ENCODE data around the gene PHIP.
"Not testable (repeated sequence)": the region's sequence is repeated elsewhere in the genome, so short reads cannot be mapped to it uniquely, and the experiment has no call there.

Gene PHIP

DNA sequence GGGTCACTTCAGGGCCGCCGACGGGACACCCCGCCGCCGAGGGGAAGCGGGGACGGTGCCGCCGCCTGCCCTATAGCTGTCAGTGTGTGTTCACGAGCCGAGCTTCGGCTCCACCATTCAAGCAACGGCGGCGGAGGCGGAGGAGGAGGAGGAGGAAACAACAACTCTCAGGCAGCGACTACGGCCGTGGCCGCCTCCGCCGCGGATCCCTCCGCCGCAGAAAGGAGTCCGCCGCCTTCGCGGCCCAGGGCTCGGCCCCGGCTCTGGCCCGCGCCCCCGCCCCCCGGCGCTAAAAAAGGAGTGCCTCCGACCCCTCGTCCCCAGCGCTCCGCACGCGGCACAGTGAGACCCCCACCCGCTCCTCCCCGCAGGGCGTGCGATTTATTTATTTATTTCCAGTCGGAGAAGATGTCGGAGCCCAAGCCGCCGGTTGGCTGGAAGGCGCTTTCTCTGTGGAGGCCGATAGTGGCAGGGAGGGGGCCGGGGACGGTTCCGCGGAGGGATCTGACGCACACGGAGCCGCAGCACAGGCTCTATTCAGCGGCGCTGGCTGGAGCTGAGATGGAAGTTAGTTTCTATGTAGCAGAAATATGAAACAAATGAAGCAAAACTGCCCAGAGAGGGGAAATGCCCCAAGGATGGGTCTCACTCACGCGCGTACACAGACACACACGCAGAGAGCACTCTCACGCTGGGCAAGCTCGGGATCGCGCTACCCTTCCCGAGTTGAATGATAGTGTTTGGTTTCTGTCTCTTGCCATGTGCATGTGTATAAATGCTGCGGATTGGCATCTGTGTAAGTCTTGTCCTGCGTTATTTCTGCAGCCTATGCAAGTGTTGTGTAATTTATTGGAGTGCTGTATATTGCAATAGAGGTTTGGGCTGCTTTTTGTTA is at the start of gene PHIP:
Gene PHIP, minus strand, starts transcription at position 180 of the 895 bp plus-strand sequence. CDS start 186 bp downstream, outside the sequence.
- peak in 1 of 2 experiments; percentile 54 for DNase-seq

DNA sequence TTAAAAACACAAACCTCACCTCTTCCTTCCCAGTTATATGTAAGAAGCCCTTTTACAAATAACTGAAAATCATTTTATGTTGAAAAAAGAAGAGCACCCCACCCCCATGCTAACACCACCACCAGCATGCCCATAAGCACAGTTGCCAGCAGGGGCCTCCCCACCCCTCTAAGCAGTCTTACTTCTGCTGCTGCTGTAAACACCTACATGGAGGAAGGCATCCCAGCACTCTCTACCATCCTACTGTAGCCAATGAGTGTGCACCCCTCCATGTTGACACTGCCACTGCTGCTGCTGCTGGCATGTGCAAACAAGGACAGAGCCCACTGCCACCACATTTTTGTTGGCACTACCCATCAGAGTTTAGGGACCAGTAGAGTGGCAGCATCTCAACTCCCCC is 49.6 kb upstream of the PHIP start:
- no peak for DNase-seq

DNA sequence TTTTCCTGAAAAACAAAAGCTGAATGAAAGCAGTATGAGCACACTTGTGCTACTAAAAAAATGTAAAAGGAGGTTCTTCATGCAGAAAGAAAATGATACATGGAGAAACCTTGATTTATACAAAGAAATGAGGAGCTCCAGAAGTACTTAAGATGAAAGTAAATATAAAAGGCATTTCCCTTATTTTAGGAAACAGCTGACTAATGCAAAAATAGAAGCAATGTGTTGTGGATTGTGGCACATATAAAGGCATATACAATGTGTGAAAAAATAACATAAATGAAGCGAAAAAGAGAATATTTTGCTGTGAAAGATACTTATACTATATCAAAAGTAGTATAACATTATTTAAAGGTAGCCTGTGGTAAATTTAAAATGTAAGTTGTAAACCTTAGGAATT is 41.2 kb upstream of the PHIP start:
- DNase-seq: no peak

DNA sequence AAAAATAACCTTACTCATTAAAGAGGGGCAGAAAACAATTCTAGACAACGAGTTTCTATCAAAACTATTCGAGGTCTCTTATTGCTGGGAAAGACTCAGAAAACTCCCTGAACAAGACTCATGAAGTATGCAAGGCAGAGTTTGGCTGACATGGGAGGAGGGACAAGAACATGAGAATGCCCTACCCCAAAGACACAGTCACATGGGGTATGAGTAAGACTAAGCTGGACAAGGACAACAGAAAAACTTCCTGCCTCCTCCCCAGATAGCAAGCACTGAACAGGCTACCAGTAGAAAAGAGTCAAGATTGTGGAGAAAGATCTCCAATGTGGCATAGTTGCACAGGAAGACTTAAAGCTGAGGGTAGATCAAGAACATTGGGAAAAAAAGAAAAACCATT is 39.7 kb upstream of the PHIP start:
- DNase-seq: no peak

DNA sequence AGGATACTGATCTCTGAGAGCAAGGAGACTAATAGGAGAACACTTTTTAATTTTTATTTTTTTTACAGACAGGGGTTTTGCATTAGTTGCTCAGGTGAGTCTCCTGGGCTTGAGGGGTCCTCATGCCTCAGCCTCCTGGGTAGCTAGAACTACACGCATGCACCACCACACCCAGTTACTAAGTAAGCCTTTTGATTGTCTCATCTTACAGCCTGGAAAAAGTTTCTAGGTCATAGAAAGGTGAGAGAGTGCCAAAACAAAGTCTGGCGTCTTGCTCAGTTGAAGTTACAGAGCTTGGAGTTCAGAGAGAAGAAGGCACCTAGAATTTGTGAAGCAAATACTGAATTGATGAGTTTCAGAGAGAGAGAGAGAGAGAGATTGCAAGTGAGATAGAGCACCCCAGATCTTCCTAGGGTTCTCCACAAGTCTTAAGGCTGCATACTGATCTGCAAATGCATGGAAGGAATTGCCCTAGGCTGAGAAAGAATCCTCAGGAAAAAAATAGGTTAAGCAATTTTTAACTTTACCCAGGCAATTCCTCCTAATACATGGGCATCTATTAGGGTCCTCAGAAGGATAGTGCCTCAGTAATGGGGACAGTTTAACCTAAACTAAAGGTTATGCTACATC is 37.6 kb upstream of the PHIP start:
- DNase-seq: no peak

DNA sequence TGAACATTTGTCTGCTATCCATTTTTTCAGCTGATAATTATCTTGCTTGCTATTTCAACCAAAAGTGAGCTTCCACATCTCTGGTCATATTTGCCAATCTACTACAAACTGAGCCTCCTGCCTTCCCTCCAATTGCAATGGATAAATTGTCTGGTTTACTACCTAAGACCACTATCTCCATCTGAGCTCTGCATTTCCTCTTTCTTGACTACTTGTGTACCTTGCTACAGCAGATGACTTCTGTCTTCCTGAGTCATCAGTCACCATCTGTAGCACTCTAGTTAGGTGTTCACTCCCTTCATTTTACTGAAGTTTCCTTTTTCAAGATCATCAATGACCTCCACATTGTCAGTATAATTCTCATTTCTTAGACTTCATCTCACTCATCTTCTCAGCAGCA is 33.5 kb upstream of the PHIP start:
- no peak for DNase-seq

DNA sequence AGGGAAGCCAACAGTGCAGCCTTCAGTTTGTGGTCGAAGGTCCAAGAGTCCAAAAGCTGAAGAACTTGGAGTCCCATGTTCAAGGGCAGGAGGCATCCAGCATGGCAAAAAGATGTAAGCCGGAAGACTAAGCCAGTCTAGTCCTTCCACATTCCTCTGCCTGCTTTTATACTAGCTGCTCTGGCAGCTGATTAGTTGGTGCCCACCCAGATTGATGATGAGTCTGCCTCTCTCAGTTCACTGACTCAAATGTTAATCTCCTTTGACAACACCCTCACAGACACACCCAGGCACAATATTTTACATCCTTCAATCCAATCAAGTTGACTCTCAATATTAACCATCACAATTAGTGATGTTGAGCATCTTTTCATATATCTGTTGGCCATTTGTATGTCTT is 23.1 kb upstream of the PHIP start:
- DNase-seq: no peak

DNA sequence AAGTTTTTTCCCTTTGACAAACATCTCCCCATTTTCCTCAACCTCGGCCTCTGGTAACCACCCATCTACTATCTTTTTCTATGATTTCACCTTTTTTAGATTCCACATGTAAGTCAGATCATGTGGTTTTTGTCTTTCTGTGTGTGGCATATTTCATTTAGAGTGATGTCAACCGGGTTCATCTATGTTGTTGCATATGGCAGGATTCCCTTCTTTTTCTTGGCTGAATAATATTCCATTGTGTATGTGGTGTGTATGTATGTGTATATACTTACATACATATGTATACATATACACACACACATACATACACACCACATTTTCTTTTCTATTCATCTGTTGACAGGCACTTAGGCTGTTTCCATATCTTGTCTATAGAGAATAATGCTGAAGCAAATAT is 22.2 kb upstream of the PHIP start:
- no peak for DNase-seq

DNA sequence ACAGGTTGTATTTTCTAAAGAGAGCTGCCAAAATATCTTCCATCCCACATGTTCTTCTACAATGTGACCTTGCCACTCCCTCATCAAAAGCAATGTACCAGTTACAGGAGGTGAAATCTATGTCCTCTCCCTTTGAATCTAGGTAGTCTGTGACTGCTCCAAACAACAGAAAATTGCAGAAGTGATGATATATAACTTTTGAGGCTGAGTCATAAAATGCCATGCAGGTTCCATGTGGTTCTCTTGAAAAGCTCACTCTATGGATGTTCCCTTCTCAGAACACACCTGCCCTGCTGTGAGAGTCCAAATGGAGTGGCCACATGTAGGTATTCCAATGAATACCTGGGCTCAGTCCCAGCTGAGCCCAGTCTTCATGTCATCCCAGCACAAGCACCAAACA is 16.9 kb upstream of the PHIP start:
- no peak for DNase-seq

DNA sequence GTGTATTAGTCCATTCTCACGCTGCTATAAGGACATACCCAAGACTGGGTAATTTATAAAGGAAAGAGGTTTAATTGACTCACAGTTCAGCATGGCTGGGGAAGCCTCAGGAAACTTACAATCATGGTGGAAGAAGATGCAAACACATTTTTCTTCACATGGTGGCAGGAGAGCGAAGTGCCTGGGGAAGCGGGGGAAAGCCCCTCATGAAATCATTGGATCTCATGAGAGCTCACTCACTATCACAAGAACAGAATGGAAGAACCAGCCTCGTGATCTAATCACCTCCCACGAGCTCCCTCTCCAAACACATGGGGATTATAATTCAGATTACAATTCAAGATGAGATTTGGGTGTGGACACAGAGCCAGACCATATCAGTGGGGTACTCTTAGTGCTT is 13.7 kb upstream of the PHIP start:
- not testable (repeated sequence) for DNase-seq

DNA sequence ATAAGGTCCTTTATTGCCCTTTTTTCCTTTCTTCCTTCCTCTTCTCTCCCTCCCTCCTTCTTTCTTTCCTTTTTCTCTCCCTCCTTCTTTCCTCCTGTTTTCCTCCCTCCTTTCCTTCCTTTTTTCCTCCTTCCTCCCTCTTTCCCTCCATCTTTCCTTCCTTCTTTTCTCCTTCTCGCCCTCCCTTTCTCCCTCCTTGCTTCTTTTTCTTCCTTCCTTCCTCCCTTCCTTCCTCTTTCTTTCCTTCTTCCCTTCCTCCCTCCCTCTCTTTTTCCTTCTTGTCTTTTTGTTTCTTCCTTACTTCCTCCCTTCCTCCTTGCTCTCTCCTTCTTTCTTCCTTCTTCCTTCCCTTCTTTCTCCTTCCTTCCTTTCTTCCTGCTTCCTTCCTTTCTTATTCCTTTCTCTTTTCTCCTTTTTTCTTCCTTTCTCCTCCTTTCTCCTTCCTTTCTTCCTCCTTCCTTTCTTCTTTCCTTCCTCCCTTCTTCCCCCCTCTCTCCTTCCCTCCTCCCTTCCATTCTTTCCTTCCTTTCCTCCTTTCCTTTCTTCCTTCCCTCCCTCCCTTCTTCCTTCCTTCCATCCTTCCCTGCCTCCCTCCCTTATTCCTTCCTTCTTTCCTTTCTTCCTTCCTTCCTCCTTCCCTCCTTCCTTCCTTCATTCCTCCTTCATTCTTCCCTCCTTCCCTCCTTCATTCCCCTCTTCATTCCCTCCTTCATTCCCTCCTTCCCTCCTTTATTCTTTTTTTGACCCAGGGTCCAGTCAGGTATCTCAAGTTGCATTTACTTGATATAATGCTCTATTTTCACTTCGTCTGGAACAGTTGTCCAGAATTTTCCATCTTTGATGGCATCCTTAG is 11.7 kb upstream of the PHIP start:
- DNase-seq: no peak

DNA sequence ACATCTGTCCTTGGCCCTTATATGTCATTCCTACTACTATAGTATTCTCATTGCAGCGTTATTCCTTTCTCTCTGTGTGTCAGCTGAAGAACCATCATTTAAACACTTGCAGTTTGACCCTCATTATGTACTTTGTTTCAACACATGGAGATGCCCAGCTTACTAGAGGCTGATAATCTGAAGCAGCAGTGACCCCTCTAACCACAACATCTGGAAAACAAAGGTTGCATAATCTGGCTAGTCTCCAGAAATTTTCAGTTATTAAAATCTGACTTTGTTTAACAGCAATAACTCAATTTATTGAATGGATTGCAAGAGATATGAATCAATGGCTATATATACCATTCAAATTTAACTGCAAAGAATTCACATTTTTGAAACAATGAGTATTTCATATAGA is 6.6 kb upstream of the PHIP start:
- no peak for DNase-seq

DNA sequence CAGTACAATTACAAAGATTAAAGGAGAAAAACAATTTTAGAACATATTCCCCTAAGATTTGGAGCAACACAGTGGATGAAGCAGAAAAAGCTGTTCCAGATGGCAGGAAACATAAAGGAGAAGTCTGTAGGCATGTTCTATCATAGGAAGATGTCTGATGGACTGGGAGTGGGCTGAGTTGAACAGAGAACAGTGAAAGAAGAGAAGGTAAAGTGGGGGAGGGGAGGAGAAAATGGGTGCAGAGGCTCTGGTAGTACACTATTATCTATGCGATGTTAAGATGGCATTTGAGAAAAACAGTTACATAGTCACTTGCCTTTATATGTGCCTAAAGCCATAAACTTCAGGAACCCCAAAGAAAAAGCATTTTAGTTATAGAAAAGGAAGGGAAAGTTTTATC is 4.2 kb upstream of the PHIP start:
- no peak for DNase-seq

DNA sequence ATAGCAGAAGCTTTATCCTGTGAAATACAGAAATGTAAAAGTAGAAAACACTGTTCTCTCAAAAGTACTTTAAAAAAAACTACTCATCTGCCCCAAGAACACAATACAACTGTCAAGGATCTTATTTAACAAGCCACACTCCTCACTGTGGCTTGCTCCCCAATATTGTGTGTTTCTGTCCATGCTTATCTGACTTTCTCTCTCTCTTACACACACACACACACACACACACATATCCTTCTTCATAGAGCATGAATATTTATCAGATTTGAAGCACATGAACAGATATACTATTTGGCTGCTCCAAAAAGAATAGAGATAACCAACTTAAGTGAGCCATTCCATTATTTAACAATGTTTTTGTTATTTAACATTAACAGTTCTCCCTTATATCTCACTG is 3.6 kb upstream of the PHIP start:
- no peak for DNase-seq

DNA sequence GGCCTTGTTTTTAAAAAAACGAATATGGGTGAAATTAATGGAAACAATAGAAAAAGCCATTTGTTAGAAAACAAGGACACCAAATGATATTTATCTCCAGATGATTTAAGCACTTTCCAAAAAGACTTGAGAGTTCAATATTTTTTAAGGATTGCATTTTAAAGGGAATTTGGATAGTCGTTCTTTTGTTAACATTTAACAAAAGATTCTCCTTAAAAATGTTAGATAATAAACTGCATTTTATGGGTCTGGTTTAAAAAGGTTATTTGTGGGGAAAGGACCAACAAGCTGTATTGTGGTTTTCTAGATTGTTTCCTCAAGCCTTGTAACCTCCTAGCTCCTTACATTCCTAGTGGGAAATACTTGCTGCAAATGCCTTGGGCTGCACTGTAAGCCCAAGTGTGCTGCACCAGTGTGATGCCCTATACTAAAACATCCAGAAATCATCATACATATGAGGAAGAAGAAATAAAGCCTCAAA is 1.5 kb upstream of the PHIP start:
- no peak for DNase-seq

DNA sequence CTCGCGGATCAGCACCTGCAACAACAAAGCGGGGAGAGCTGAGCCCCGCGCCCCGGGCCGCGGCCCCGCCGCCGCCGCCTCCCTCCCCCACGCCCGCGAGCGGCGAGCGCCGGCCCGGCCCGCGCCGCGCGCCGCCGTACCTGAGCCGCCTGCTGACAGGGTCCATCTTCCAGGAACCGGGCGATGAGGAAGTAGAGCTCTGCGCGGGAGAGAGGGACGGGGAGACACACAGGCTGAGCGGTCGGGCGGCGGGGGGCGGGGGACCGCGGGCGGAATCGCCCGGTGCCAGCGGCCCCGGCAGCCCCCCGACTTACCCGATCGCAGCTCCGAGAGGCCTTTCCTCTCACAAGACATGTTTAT is 359 bp downstream of the PHIP start:
- no peak for DNase-seq

DNA sequence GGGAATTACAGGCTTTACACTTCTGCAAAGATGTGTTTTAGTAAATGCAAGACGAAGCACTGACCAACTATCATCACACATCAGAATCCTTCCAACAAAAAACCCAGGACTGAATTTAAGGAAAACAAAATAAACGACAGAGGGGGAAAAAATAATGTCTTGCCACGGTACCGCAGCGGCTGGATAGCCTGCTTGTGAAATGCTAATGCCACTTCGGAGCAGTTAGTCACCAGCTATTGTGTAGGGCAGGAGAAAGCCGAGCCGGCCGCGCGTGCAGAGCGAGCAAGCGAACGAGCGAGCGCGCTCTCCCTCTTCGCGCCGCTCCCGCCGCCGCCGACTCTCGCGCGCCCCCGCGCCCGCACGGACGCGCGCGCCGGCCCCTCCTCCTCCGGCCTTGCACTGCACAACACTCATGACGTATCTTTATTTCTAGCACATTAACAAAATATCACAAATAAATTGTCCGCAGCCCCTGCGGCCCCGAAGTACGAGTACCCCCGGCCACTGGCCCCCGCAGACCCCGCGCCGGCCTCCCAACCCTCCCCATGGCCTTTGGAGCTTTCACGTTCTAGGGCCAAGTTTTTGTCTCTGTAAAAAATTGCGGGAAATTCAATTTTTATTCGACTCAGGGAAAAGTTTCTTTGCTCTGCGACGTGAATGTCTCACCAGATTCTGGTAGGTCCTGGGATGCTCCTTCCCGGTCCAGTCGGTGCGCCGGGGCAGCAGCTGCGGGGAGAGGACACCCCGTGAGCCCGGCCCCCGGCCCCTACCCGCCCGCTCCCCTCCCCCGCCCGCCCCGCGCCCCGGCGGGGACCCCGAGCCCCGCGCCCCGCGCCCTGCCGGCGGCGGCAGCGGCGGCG is 1.0 kb downstream of the PHIP start:
- peak in 1 of 2 experiments; percentile 22 for DNase-seq

DNA sequence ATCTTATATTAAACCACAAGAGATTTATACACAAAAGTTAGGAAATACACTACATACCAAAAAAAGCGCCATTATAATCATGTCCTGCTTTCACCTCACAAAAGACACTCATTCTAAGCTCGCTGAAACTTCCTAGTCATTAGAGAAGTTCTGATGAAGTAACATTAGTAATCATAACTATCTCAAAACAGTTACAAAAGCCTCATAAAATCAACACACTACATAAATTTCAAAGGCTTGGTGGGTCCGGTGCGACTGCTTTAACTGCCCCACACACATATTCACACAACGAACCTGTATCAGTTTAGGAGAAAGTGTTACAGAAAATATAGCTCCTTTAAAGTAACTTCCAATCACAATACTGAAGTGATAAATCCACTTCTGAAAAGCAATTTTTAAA is 1.9 kb downstream of the PHIP start:
- no peak for DNase-seq

DNA sequence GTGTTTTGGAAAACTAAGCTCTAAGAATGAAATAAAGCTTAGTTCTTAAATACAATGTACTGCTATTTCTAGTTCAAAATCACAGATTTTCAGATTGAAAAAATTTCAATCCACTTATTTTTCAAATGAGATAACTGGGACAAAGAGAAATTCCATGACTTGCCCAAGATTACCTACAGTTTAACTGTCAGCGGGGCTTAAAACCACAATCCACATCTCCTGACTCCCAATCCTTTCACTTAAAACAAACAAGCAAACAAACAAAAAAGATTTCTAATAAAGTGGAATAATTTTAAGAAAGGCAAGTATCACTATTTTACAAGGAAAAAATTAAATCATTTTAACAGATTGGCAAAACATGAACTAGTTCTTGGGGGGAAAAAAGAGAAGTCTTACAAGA is 4.2 kb downstream of the PHIP start:
- DNase-seq: no peak

DNA sequence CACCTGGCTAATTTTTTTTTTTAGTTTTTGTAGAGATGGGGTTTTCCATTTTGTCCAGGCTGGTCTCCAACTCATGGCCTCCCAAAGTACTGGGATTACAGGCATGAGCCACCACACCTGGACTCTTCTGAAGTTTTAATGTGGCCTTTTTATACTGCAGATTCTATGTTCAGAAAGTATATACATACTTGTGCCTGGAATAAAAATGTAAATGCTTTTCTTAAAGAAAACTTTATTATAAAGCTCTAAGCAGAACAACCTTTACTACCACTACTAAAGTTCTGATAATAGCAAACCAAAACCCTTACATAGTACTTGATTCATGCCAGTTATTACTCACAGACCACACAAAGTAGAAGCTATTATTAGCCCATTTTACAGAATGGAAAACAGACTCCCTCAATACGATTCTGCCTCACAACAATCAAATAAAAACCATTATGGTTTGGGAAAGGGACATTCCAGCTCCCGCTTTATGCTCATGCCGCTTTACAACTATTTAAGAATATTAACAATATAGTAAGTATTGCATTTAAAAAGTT is 5.3 kb downstream of the PHIP start:
- DNase-seq: no peak

DNA sequence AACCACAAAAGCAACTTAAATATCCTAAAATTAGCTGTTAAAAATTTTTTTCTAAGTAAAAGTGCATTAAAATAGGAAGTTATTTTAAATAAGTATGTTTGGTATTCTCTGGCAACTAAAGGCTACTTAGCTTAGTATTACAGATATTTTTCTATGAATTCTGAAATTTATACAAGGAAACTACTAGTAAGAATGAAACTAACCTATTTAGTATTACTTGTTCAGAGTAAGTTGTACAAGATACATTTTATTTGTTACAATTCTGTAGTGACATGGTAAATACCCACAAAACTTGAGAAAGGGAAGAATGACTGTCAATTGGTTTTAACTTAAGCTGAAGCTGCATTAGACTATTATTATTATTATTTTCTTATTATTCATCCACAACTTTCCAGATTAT is 6.5 kb downstream of the PHIP start:
- no peak for DNase-seq

DNA sequence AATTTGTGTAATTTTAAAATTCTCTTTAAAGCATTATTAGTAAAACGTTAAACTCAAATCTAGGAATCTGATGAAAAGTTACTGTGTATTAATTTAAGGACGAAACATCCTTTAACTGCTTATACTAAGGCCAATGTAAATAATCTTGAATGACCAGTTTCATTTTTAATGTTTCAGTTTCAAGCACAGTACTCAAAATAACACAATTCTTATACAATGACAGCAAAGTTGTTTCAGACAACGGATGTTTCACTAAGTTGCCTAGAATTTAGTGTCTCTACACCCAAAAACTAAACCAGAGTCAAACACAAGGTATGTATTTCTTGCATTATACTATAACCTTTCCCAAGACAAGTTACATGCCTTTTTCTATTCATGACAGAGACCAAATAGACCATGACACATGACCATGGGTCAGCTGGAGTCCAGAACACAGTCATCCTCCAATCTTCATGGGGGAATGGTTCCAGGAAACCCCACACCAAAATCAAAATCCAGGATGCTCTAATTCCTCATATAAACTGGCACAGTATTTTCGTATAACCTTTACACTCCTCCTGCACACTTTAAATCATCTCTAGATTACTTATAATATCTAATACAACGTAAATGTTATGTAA is 7.7 kb downstream of the PHIP start:
- no peak for DNase-seq

Data from cerebellar nuclear complex (tissue), 1 donor.